ENCODE results near the gene FBXO45.
"Not testable (repeated sequence)": the region's sequence is repeated elsewhere in the genome, so short reads cannot be mapped to it uniquely, and the experiment has no call there.

FBXO45 gene

GRCh38 chr3:196615234-196615633 is 46.8 kb downstream of the FBXO45 start:
- DNase-seq (ENCODE audit: extremely low read depth in 1 of 2, low read depth in 1 of 2): not testable (repeated sequence)

GRCh38 chr3:196617256-196617655 is 48.8 kb downstream of the FBXO45 start:
- DNase-seq (ENCODE audit: extremely low read depth in 1 of 2, low read depth in 1 of 2): no peak

GRCh38 chr3:196619223-196619622 is 50.8 kb downstream of the FBXO45 start:
- DNase-seq (ENCODE audit: extremely low read depth in 1 of 2, low read depth in 1 of 2): no peak

GRCh38 chr3:196619627-196620026 is 51.2 kb downstream of the FBXO45 start:
- not testable (repeated sequence) for DNase-seq (ENCODE audit: extremely low read depth in 1 of 2, low read depth in 1 of 2)

GRCh38 chr3:196620161-196620604 is 51.7 kb downstream of the FBXO45 start:
- DNase-seq (ENCODE audit: extremely low read depth in 1 of 2, low read depth in 1 of 2): peak in 1 of 2 donors; percentile 63

GRCh38 chr3:196620684-196621083 is 52.2 kb downstream of the FBXO45 start:
- no peak for DNase-seq (ENCODE audit: extremely low read depth in 1 of 2, low read depth in 1 of 2)

- no peak for DNase-seq (ENCODE audit: extremely low read depth in 1 of 2, low read depth in 1 of 2)
Measured at GRCh38 chr3:196621611-196622010, 53.2 kb downstream of the FBXO45 start.

GRCh38 chr3:196624067-196624790 is 55.8 kb downstream of the FBXO45 start:
- peak in 1 of 2 donors; percentile 61 for DNase-seq (ENCODE audit: extremely low read depth in 1 of 2, low read depth in 1 of 2)

- no peak for DNase-seq (ENCODE audit: extremely low read depth in 1 of 2, low read depth in 1 of 2)
Measured at GRCh38 chr3:196624907-196625306, 56.4 kb downstream of the FBXO45 start.

- DNase-seq (ENCODE audit: extremely low read depth in 1 of 2, low read depth in 1 of 2): no peak
Measured at GRCh38 chr3:196625331-196625730, 56.9 kb downstream of the FBXO45 start.

- DNase-seq (ENCODE audit: extremely low read depth in 1 of 2, low read depth in 1 of 2): no peak
Measured at GRCh38 chr3:196627918-196628231, 59.4 kb downstream of the FBXO45 start.

- DNase-seq (ENCODE audit: extremely low read depth in 1 of 2, low read depth in 1 of 2): no peak
Measured at GRCh38 chr3:196629228-196629627, 60.8 kb downstream of the FBXO45 start.

GRCh38 chr3:196631682-196632045 is 63.2 kb downstream of the FBXO45 start:
- no peak for DNase-seq (ENCODE audit: extremely low read depth in 1 of 2, low read depth in 1 of 2)

GRCh38 chr3:196632046-196632751 is 63.7 kb downstream of the FBXO45 start:
- DNase-seq (ENCODE audit: extremely low read depth in 1 of 2, low read depth in 1 of 2): peak; percentile 87 to 88

GRCh38 chr3:196633555-196634151 is 65.2 kb downstream of the FBXO45 start:
- no peak for DNase-seq (ENCODE audit: extremely low read depth in 1 of 2, low read depth in 1 of 2)

GRCh38 chr3:196634224-196634623 is 65.8 kb downstream of the FBXO45 start:
- DNase-seq (ENCODE audit: extremely low read depth in 1 of 2, low read depth in 1 of 2): no peak

GRCh38 chr3:196634829-196635228 is 66.4 kb downstream of the FBXO45 start:
- no peak for DNase-seq (ENCODE audit: extremely low read depth in 1 of 2, low read depth in 1 of 2)

GRCh38 chr3:196636369-196637349 is 68.2 kb downstream of the FBXO45 start:
- DNase-seq (ENCODE audit: extremely low read depth in 1 of 2, low read depth in 1 of 2): no peak

- DNase-seq (ENCODE audit: extremely low read depth in 1 of 2, low read depth in 1 of 2): not testable (repeated sequence)
Measured at GRCh38 chr3:196637941-196638340, 69.5 kb downstream of the FBXO45 start.

Measured in stimulated activated CD8-positive, alpha-beta memory T cell treated with anti-CD3 and anti-CD28 coated beads, Interleukin-7, amount 100 ng/mL, for 48 hours (primary cell).